CD14-positive monocyte (primary cell): ENCODE results near the gene TCP1. TPM values are rescaled to one million over a fixed set of nuclear protein-coding genes. Genes with fewer than 3 reads are reported as not detected.
A peak's percentile ranks its signal among the peaks of the same experiment; 100 is the strongest.

ENCODE experiments used
- DNase-seq, 3 donors: peaks; one replicate each; pipeline ENCODE4 v3.0.0-alpha.2; 2011 to 2022
- H2AFZ ChIP-seq: 2 replicates; pipeline ENCODE4 v1.6.0; 2012; ENCODE audit warnings: mild to moderate bottlenecking, low read depth, low read length, inconsistent platforms; ENCODE audit not compliant: insufficient read depth, poor library complexity, severe bottlenecking
- H3K27ac ChIP-seq, 2 donors: 1 replicate in 1 of 2; 2 replicates in 1 of 2; pipeline ENCODE4 v1.5.1; 2012 to 2013; ENCODE audit warnings: low read length in 2 of 2, control low read depth in 1 of 2, inconsistent platforms in 1 of 2, low read depth in 1 of 2, mild to moderate bottlenecking in 1 of 2
- H3K27me3 ChIP-seq, 2 donors: one replicate each; pipeline versions ENCODE4 v1.6.0 to v1.6.1; 2011 to 2013; ENCODE audit warnings: low read length in 2 of 2; ENCODE audit not compliant: control insufficient read depth in 2 of 2, insufficient read depth in 2 of 2
- H3K36me3 ChIP-seq, 2 donors: replicated peaks in 1 of 2; 1 replicate in 1 of 2; 2 replicates in 1 of 2; pipeline versions ENCODE4 v1.5.1 to v1.6.1; 2012 to 2013; ENCODE audit warnings: low read length in 2 of 2, control low read depth in 1 of 2, inconsistent platforms in 1 of 2, mild to moderate bottlenecking in 1 of 2; ENCODE audit not compliant: insufficient read depth in 2 of 2, control insufficient read depth in 1 of 2
- H3K4me1 ChIP-seq, 2 donors: 1 replicate in 1 of 2; 2 replicates in 1 of 2; pipeline versions ENCODE4 v1.5.1 to v1.6.1; 2012 to 2013; ENCODE audit warnings: low read length in 2 of 2, control low read depth in 1 of 2, inconsistent platforms in 1 of 2, mild to moderate bottlenecking in 1 of 2, moderate library complexity in 1 of 2; ENCODE audit not compliant: insufficient read depth in 2 of 2, control insufficient read depth in 1 of 2
- H3K4me2 ChIP-seq: replicated peaks from 2 replicates; pipeline ENCODE3; 2012; ENCODE audit warnings: low read length, moderate library complexity, mild to moderate bottlenecking; ENCODE audit not compliant: poor library complexity, severe bottlenecking; ENCODE audit errors: extremely low read depth
- H3K4me3 ChIP-seq, 3 experiments: fragments of 200-600 bp in 1 of 3; sonication (generic) in 1 of 3; replicated peaks in 1 of 3; 1 replicate in 2 of 3; 2 replicates in 1 of 3; pipeline ENCODE4 v1.5.1; 2011 to 2013; ENCODE audit warnings: low read length in 3 of 3, mild to moderate bottlenecking in 3 of 3, control low read depth in 2 of 3, low read depth in 2 of 3, inconsistent platforms in 1 of 3, moderate library complexity in 1 of 3
- H3K79me2 ChIP-seq: 2 replicates; pipeline ENCODE4 v1.6.0; 2012; ENCODE audit warnings: mild to moderate bottlenecking, control low read depth, inconsistent platforms, low read length, moderate library complexity; ENCODE audit not compliant: insufficient read depth
- H3K9ac ChIP-seq: 2 replicates; pipeline ENCODE4 v1.6.0; 2017; ENCODE audit warnings: low read length, mild to moderate bottlenecking; ENCODE audit not compliant: insufficient read depth, poor library complexity, severe bottlenecking
- H3K9me3 ChIP-seq, 2 donors: replicated peaks in 1 of 2; 1 replicate in 1 of 2; 2 replicates in 1 of 2; pipeline versions ENCODE4 v1.5.1 to v1.6.1; 2012 to 2013; ENCODE audit warnings: low read length in 2 of 2, control low read depth in 1 of 2; ENCODE audit not compliant: control insufficient read depth in 1 of 2, insufficient read depth in 1 of 2
- H4K20me1 ChIP-seq: 2 replicates; pipeline ENCODE4 v1.6.0; 2012; ENCODE audit warnings: mild to moderate bottlenecking, low read length, control low read depth, moderate library complexity; ENCODE audit not compliant: insufficient read depth
- H3K27ac Mint-ChIP-seq, 7 donors: one replicate each; pipeline ENCODE4 v1.8.0; 2020; ENCODE audit warnings: mild to moderate bottlenecking in 7 of 7, mixed read lengths in 7 of 7, moderate library complexity in 6 of 7, inconsistent platforms in 2 of 7
- H3K27me3 Mint-ChIP-seq, 3 donors: one replicate each; pipeline ENCODE4 v1.8.0; 2021 to 2022; ENCODE audit warnings: low read depth in 3 of 3, mild to moderate bottlenecking in 3 of 3, mixed read lengths in 3 of 3, moderate library complexity in 3 of 3, inconsistent platforms in 1 of 3
- H3K36me3 Mint-ChIP-seq, 2 donors: one replicate each; pipeline ENCODE4 v1.8.0; 2020; ENCODE audit warnings: mixed read lengths in 2 of 2, inconsistent platforms in 1 of 2, mild to moderate bottlenecking in 1 of 2
- H3K4me1 Mint-ChIP-seq: one replicate; pipeline ENCODE4 v1.8.0; 2020; ENCODE audit warnings: mild to moderate bottlenecking, mixed read lengths
- H3K4me3 Mint-ChIP-seq, 2 donors: one replicate each; pipeline ENCODE4 v1.8.0; 2020; ENCODE audit warnings: mild to moderate bottlenecking in 2 of 2, mixed read lengths in 2 of 2, moderate library complexity in 1 of 2
- H3K9me3 Mint-ChIP-seq, 7 donors: one replicate each; pipeline ENCODE4 v1.8.0; 2020 to 2022; ENCODE audit warnings: mixed read lengths in 7 of 7, mild to moderate bottlenecking in 6 of 7, moderate library complexity in 6 of 7, inconsistent platforms in 2 of 7
- WGBS: methylation state at CpG from one replicate; pipeline ENCODE4 v1.1.5; 2013; ENCODE audit warnings: missing lambda C conversion rate; ENCODE audit not compliant: insufficient coverage; 5-methylcytosine and 5-hydroxymethylcytosine counted together
- intact Hi-C, 2 donors: fragments of 100-400 bp; cut with micrococcal nuclease; formaldehyde crosslinking; loops; one replicate each; pipeline versions ENCODE4 v1.15.0 to v1.15.1; 2023
- polyA plus RNA-seq, 3 donors: library from polyadenylated mRNA; depleted of rRNA in 1 of 3; unstranded in 2 of 3; stranded (reverse) in 1 of 3; fragments of 300-500 nt in 2 of 3; fragments of >200 nt in 1 of 3; fragmentation: Illumina TruSeq in 2 of 3; gene quantifications; 1 replicate in 2 of 3; 2 replicates in 1 of 3; pipeline ENCODE4 v1.2.3, GENCODE V29; 2012 to 2021
- TF ChIP-seq, protein P1 (sequence below): fragments of 200-600 bp; IDR thresholded peaks from one replicate; pipeline ENCODE4 v1.8.0; 2022; ENCODE audit warnings: antibody characterized with exemption, mild to moderate bottlenecking

TCP1 gene
- polyA plus RNA-seq, 3 donors: 44.5 to 79.5 (median 69.3) TPM

DNA sequence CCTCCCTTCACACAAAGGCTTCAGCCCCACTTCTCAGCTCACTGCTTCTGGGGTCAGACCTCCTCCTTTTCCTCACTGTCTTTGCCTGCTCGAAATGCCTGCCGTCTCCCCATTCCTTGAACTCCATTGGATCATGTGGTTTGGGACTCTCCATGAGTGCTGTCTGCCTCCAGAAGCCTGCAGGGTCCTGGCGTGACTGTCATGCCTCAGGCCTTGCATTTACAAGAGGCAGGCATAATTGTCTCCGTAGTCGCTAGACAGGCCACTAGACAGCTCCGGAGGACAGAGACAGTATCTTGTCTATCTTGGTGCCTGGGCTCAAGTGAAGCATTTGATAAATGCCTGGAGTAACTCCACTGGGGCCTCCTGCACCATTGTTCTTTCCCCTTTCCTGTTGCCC is 26.0 kb upstream of the TCP1 start:
- 100% methylated on average over 6 of the region's 6 CpGs for WGBS
- peak overlapping the region in 1 of 7 donors; percentile 49 for H3K27ac Mint-ChIP-seq
- peaks cover 20% of the 10 kb centered on the region for H3K4me1 Mint-ChIP-seq
- H3K4me3 Mint-ChIP-seq: no peak overlapping the region
- Histone ChIP-seq H4K20me1 (no peaks in the 10 kb centered on the region), H3K4me3 (no peak overlapping the region), H3K27me3 (no peaks in the 10 kb centered on the region), H3K4me1 (peaks cover 9 to 14% of the 10 kb centered on the region in 2 donors), H3K36me3 (no peaks in the 10 kb centered on the region), H3K27ac (no peak overlapping the region), H3K79me2 (no peaks in the 10 kb centered on the region), H3K9me3 (no peaks in the 10 kb centered on the region), H3K4me2 (no peak overlapping the region), H2AFZ (no peak overlapping the region), H3K9ac (no peak overlapping the region)
- peaks cover 2 to 8% (median 4%) of the 10 kb centered on the region in 3 donors for H3K27me3 Mint-ChIP-seq
- intact Hi-C loops: no loop called here
- no peaks in the 10 kb centered on the region for H3K36me3 Mint-ChIP-seq
- no peak for DNase-seq
- TF ChIP-seq, protein P1, sequence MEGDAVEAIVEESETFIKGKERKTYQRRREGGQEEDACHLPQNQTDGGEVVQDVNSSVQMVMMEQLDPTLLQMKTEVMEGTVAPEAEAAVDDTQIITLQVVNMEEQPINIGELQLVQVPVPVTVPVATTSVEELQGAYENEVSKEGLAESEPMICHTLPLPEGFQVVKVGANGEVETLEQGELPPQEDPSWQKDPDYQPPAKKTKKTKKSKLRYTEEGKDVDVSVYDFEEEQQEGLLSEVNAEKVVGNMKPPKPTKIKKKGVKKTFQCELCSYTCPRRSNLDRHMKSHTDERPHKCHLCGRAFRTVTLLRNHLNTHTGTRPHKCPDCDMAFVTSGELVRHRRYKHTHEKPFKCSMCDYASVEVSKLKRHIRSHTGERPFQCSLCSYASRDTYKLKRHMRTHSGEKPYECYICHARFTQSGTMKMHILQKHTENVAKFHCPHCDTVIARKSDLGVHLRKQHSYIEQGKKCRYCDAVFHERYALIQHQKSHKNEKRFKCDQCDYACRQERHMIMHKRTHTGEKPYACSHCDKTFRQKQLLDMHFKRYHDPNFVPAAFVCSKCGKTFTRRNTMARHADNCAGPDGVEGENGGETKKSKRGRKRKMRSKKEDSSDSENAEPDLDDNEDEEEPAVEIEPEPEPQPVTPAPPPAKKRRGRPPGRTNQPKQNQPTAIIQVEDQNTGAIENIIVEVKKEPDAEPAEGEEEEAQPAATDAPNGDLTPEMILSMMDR: no peak
- no peaks in the 10 kb centered on the region for H3K9me3 Mint-ChIP-seq

DNA sequence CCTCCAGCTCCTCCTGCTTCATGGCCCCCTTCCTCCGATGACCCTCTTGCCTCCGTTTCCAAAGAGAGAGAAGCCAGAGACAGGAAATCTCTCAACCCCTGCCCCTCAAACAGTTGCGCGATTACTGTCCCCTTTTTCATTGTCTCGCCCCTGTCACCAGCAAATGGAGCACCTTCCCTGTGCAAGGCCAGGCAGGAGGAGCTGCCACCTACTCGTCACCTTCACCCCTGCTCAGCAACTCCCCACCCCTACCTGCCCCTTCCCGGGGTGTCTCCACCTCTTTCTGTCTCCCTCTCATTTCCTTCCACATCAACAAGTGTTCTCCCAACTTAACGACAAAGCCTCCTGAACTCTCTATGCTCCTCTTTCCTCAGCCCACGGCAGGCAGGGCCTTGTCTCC is 24.4 kb upstream of the TCP1 start:
- no peak overlapping the region for H3K4me2 ChIP-seq
- H3K27ac ChIP-seq: no peak overlapping the region
- H3K36me3 ChIP-seq: no peaks in the 10 kb centered on the region
- H3K27me3 ChIP-seq: no peaks in the 10 kb centered on the region
- H3K4me3 ChIP-seq: no peak overlapping the region
- no peak overlapping the region for H3K27ac Mint-ChIP-seq
- intact Hi-C loops: no loop called here
- H3K79me2 ChIP-seq: no peaks in the 10 kb centered on the region
- no peaks in the 10 kb centered on the region for H3K36me3 Mint-ChIP-seq
- no peak overlapping the region for H2AFZ ChIP-seq
- no peaks in the 10 kb centered on the region for H3K9me3 ChIP-seq
- peaks cover 2 to 4% (median 2%) of the 10 kb centered on the region in 3 donors for H3K27me3 Mint-ChIP-seq
- no peak for DNase-seq
- WGBS: 90% methylated on average over 8 of the region's 9 CpGs
- H3K9me3 Mint-ChIP-seq: no peaks in the 10 kb centered on the region
- no peak overlapping the region for H3K9ac ChIP-seq
- peaks cover 10% of the 10 kb centered on the region for H3K4me1 Mint-ChIP-seq
- TF ChIP-seq, protein P1: no peak
- H4K20me1 ChIP-seq: no peaks in the 10 kb centered on the region
- H3K4me3 Mint-ChIP-seq: no peak overlapping the region
- H3K4me1 ChIP-seq: peaks cover 0 to 4% of the 10 kb centered on the region in 2 donors
